Keratinocyte (primary cell): ENCODE measurements around the gene ENTPD8.

ENCODE experiments used
- CTCF ChIP-seq, 3 experiments: IDR thresholded peaks in 1 of 3; conservative IDR thresholded peaks in 1 of 3; optimal IDR thresholded peaks in 1 of 3; 2 replicates in 2 of 3; 3 replicates in 1 of 3; pipeline versions ENCODE3 to v1.5.1; 2011; ENCODE audit warnings: low read length in 3 of 3, mild to moderate bottlenecking in 3 of 3, moderate library complexity in 2 of 3, control low read depth in 1 of 3, inconsistent platforms in 1 of 3; ENCODE audit not compliant: insufficient read depth in 2 of 3; ENCODE audit errors: extremely low read depth in 1 of 3
- EZH2 ChIP-seq: IDR thresholded peaks from one replicate; pipeline ENCODE4 v1.6.1; 2012; ENCODE audit warnings: inconsistent platforms, mild to moderate bottlenecking, low read length, moderate library complexity

- no peak for TF ChIP-seq CTCF (optimal IDR thresholded peaks at IDR 0.05 in 1 of 3, IDR thresholded peaks at IDR 0.05 in 1 of 3, conservative IDR thresholded peaks at IDR 0.05 in 1 of 3; ENCODE audit: extremely low read depth in 1 of 3, insufficient read depth in 2 of 3, low read length in 3 of 3)
- TF ChIP-seq EZH2 = no peak
Measured at GRCh38 chr9:137423514-137424291, 17.5 kb downstream of the ENTPD8 start.
